ENCODE data around the gene ARL15. TPM values are rescaled to one million over a fixed set of nuclear protein-coding genes. Genes with fewer than 3 reads are reported as not detected.

The ARL15 gene
- total and polyA plus RNA-seq, 2 donors (not counting 3 experiments of a cell fraction or from before 2014, with no cell fraction given), result 11.9 to 24.4 TPM

DNA sequence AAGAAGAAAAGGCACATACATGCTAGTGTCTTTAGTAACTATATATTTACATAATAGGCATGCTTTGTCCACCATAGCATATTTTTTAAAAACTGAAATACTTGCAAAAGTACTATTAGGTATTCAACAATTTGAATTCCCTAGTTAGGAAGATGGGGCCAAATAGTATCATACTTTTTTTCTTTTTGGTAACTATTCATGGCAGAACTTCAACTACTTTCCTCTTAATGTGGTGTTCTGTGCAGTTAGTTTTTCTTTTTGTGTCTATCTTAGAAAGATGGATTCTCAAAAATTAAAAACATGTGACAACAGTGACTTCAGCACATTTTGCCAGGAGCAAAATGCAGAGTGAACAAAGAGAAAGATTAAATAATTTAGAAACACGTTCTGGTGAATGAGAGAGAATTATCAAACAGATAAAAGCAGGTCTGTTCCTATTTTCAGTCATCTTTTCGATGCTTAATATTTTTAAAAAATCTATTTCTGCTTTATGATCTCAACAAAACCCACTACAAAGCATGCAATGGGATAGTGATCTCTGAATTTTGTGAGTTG lies 341.1 kb downstream of the ARL15 start:
- Histone ChIP-seq H3K4me2 (ENCODE audit: insufficient read depth, low read length) (no peak overlapping the region), H3K9ac (replicated peaks; ENCODE audit: extremely low read depth, insufficient read depth, low read length) (no peak overlapping the region), H2AFZ (ENCODE audit: low read depth, low read length) (no peak overlapping the region), H3K27ac (ENCODE audit: insufficient read depth, low read depth, low read length) (no peak overlapping the region), H3K79me2 (ENCODE audit: control insufficient read depth, insufficient read depth, low read length) (no peaks in the 10 kb centered on the region), H3K4me3 (replicated peaks in 1 of 3; ENCODE audit: insufficient read depth in 1 of 3, low read depth in 1 of 3, low read length in 3 of 3) (no peak overlapping the region), H4K20me1 (replicated peaks; ENCODE audit: control insufficient read depth, extremely low read depth, insufficient read depth, low read length) (no peaks in the 10 kb centered on the region), H3K36me3 (ENCODE audit: control insufficient read depth in 2 of 2, extremely low read depth in 1 of 2, insufficient read depth in 2 of 2, low read length in 2 of 2) (no peaks in the 10 kb centered on the region), H3K27me3 (ENCODE audit: control insufficient read depth in 2 of 2, insufficient read depth in 2 of 2, low read length in 2 of 2) (no peaks in the 10 kb centered on the region), H3K9me3 (replicated peaks; ENCODE audit: control insufficient read depth, insufficient read depth, low read length) (no peaks in the 10 kb centered on the region), H3K9me1 (replicated peaks; ENCODE audit: control insufficient read depth, extremely low read depth, insufficient read depth, low read length) (no peaks in the 10 kb centered on the region), H3K4me1 (ENCODE audit: control insufficient read depth, extremely low read depth, insufficient read depth, low read length) (no peaks in the 10 kb centered on the region)
- TF ChIP-seq GATA2 (IDR thresholded peaks at IDR 0.05; ENCODE audit: insufficient read depth, insufficient read length, low read depth, low read length) (no peak), POLR2AphosphoS5 (IDR thresholded peaks at IDR 0.05; ENCODE audit: insufficient read depth, low read depth, low read length) (no peak), POLR2A (IDR thresholded peaks at IDR 0.05; ENCODE audit: low read depth, low read length) (no peak), FOS (IDR thresholded peaks at IDR 0.05; ENCODE audit: borderline replicate concordance, insufficient read depth, low read length) (no peak), MYC (IDR thresholded peaks at IDR 0.05; ENCODE audit: low read depth, low read length) (no peak), EZH2 (IDR thresholded peaks at IDR 0.05; ENCODE audit: borderline replicate concordance, low read depth, low read length, severe bottlenecking) (no peak), JUN (IDR thresholded peaks at IDR 0.05; ENCODE audit: borderline replicate concordance, insufficient read depth, insufficient read length, low read depth) (no peak)
- TF ChIP-seq, protein P1, sequence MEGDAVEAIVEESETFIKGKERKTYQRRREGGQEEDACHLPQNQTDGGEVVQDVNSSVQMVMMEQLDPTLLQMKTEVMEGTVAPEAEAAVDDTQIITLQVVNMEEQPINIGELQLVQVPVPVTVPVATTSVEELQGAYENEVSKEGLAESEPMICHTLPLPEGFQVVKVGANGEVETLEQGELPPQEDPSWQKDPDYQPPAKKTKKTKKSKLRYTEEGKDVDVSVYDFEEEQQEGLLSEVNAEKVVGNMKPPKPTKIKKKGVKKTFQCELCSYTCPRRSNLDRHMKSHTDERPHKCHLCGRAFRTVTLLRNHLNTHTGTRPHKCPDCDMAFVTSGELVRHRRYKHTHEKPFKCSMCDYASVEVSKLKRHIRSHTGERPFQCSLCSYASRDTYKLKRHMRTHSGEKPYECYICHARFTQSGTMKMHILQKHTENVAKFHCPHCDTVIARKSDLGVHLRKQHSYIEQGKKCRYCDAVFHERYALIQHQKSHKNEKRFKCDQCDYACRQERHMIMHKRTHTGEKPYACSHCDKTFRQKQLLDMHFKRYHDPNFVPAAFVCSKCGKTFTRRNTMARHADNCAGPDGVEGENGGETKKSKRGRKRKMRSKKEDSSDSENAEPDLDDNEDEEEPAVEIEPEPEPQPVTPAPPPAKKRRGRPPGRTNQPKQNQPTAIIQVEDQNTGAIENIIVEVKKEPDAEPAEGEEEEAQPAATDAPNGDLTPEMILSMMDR (IDR thresholded peaks at IDR 0.05; ENCODE audit: extremely low read depth in 1 of 2, insufficient read depth in 1 of 2, low read depth in 1 of 2, low read length in 2 of 2), result no peak
- TF ChIP-seq, protein P2, sequence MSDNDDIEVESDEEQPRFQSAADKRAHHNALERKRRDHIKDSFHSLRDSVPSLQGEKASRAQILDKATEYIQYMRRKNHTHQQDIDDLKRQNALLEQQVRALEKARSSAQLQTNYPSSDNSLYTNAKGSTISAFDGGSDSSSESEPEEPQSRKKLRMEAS (IDR thresholded peaks at IDR 0.05; ENCODE audit: insufficient read depth, insufficient read length), result no peak
- FAIRE-seq, result no peak
- BruUV-seq (replicated peaks), result no TSS peak
- dilution Hi-C loops (cut with MboI; ENCODE audit: extremely low pct_ligation_motif_present, low sequenced_read_pairs), result no loop called here
- intact Hi-C loops (cut with micrococcal nuclease), result no loop called here
- ChIA-PET CTCF (no interaction called here), POLR2A (no interaction called here)
- DNase-seq (ENCODE audit: low read depth, low spot score), result no peak

Data from endothelial cell of umbilical vein (primary cell).